Measurements from ENCODE around the gene SLC9A7.

SLC9A7 gene

GRCh38 chrX:46580613-46581012, 178.3 kb downstream of the SLC9A7 start:
- ChIA-PET CTCF (interaction anchor here (0.6 kb wide), 1 partner anchor 950 kb away, joined by 3 read pairs; no protein-coding TSS in a partner anchor), POLR2A (no interaction called here)
- Histone ChIP-seq H3K27ac (ENCODE audit: extremely low read depth, low read depth, low read length) (no peak overlapping the region), H3K36me3 (ENCODE audit: control insufficient read depth in 2 of 2, insufficient read depth in 1 of 2, low read length in 2 of 2) (no peaks in the 10 kb centered on the region; a peak in 1 of 3 replicates), H3K4me3 (ENCODE audit: low read depth, low read length) (no peak overlapping the region), H3K9me3 (ENCODE audit: control insufficient read depth, insufficient read depth, low read depth, low read length) (no peaks in the 10 kb centered on the region), H3K4me1 (ENCODE audit: control insufficient read depth, insufficient read depth, low read length) (peaks cover 8% of the 10 kb centered on the region; the same call in 1 of the 2 replicates)
- TF ChIP-seq SP2 (tag by site-specific recombination; IDR thresholded peaks at IDR 0.05) (no peak), ZNF214 (tag by site-specific recombination; IDR thresholded peaks at IDR 0.05; ENCODE audit: borderline replicate concordance) (no peak), ZNF473 (tag by site-specific recombination; IDR thresholded peaks at IDR 0.05) (no peak)

- Histone ChIP-seq H3K4me1 (ENCODE audit: control insufficient read depth, insufficient read depth, low read length) (peaks cover 8% of the 10 kb centered on the region; the same call in 1 of the 2 replicates), H3K4me3 (ENCODE audit: low read depth, low read length) (no peak overlapping the region), H3K9me3 (ENCODE audit: control insufficient read depth, insufficient read depth, low read depth, low read length) (no peaks in the 10 kb centered on the region), H3K36me3 (ENCODE audit: control insufficient read depth in 2 of 2, insufficient read depth in 1 of 2, low read length in 2 of 2) (no peaks in the 10 kb centered on the region; a peak in 1 of 3 replicates), H3K27ac (ENCODE audit: extremely low read depth, low read depth, low read length) (no peak overlapping the region)
- ChIA-PET CTCF (no interaction called here), POLR2A (interaction anchor here (0.6 to 0.7 kb wide), 2 partner anchors 105 to 1678 kb away, joined by 4 to 5 read pairs; no protein-coding TSS in a partner anchor)
- TF ChIP-seq, protein P1, sequence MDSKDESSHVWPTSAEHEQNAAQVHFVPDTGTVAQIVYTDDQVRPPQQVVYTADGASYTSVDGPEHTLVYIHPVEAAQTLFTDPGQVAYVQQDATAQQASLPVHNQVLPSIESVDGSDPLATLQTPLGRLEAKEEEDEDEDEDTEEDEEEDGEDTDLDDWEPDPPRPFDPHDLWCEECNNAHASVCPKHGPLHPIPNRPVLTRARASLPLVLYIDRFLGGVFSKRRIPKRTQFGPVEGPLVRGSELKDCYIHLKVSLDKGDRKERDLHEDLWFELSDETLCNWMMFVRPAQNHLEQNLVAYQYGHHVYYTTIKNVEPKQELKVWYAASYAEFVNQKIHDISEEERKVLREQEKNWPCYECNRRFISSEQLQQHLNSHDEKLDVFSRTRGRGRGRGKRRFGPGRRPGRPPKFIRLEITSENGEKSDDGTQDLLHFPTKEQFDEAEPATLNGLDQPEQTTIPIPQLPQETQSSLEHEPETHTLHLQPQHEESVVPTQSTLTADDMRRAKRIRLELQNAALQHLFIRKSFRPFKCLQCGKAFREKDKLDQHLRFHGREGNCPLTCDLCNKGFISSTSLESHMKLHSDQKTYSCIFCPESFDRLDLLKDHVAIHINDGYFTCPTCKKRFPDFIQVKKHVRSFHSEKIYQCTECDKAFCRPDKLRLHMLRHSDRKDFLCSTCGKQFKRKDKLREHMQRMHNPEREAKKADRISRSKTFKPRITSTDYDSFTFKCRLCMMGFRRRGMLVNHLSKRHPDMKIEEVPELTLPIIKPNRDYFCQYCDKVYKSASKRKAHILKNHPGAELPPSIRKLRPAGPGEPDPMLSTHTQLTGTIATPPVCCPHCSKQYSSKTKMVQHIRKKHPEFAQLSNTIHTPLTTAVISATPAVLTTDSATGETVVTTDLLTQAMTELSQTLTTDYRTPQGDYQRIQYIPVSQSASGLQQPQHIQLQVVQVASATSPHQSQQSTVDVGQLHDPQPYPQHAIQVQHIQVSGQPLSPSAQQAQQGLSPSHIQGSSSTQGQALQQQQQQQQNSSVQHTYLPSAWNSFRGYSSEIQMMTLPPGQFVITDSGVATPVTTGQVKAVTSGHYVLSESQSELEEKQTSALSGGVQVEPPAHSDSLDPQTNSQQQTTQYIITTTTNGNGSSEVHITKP (tag by site-specific recombination; IDR thresholded peaks at IDR 0.05): 0 out of 2 replicates have a peak, but pooled peaks have one; percentile 21
- no peak for TF ChIP-seq ZNF843 (tag by site-specific recombination; IDR thresholded peaks at IDR 0.05)
These were observed 179.7 kb downstream of the SLC9A7 start for GRCh38 chrX:46579250-46579649.

GRCh38 chrX:46577221-46578005, 181.5 kb downstream of the SLC9A7 start:
- ChIA-PET POLR2A (no interaction called here), CTCF (interaction anchor here (1.4 kb wide), 1 partner anchor 23 kb away, joined by 4 read pairs; no protein-coding TSS in a partner anchor)
- Histone ChIP-seq H3K4me1 (ENCODE audit: control insufficient read depth, insufficient read depth, low read length) (peaks cover 8% of the 10 kb centered on the region; the same call in 1 of the 2 replicates), H3K4me3 (ENCODE audit: low read depth, low read length) (no peak overlapping the region), H3K36me3 (ENCODE audit: control insufficient read depth in 2 of 2, insufficient read depth in 1 of 2, low read length in 2 of 2) (no peaks in the 10 kb centered on the region; a peak in 1 of 3 replicates), H3K27ac (ENCODE audit: extremely low read depth, low read depth, low read length) (no peak overlapping the region), H3K9me3 (ENCODE audit: control insufficient read depth, insufficient read depth, low read depth, low read length) (no peaks in the 10 kb centered on the region)
- TF ChIP-seq ZNF518A (tag by site-specific recombination; conservative IDR thresholded peaks at IDR 0.05; ENCODE audit: low read depth) (no peak), ZNF2 (tag by site-specific recombination; IDR thresholded peaks at IDR 0.05) (no peak), KLF10 (tag by site-specific recombination; IDR thresholded peaks at IDR 0.05) (no peak), ZNF394 (tag by site-specific recombination; IDR thresholded peaks at IDR 0.05; ENCODE audit: borderline replicate concordance) (no peak), ZXDB (tag by site-specific recombination; IDR thresholded peaks at IDR 0.05) (peak; percentile 99), ZNF416 (tag by site-specific recombination; IDR thresholded peaks at IDR 0.05) (no peak), ZNF266 (tag by site-specific recombination; IDR thresholded peaks at IDR 0.05; ENCODE audit: low read depth) (peak; percentile 52; the same call in 1 of the 2 replicates), ZIC2 (tag by site-specific recombination; IDR thresholded peaks at IDR 0.05) (peak; percentile 25; the same call in 1 of the 2 replicates)
